H9 (cell line): ENCODE data around the gene BRF1. TPM values are rescaled to one million over a fixed set of nuclear protein-coding genes. Genes with fewer than 3 reads are reported as not detected.
A peak's percentile ranks its signal among the peaks of the same experiment; 100 is the strongest.

Source experiments
- DNase-seq: peaks from one replicate; pipeline ENCODE4 v3.0.0-alpha.2; 2017
- H2AFZ ChIP-seq: one replicate; pipeline ENCODE4 v1.6.1; 2013; ENCODE audit warnings: mild to moderate bottlenecking, low read length, control low read depth, moderate library complexity
- H2AK5ac ChIP-seq: 2 replicates; pipeline ENCODE4 v1.6.1; 2013; ENCODE audit warnings: low read length, control low read depth, mixed read lengths; ENCODE audit not compliant: insufficient read length
- H2BK120ac ChIP-seq: one replicate; pipeline ENCODE4 v1.6.1; 2013; ENCODE audit warnings: low read depth, mild to moderate bottlenecking, low read length, control low read depth, inconsistent platforms; ENCODE audit not compliant: poor library complexity, severe bottlenecking
- H2BK12ac ChIP-seq: 2 replicates; pipeline ENCODE4 v1.6.1; 2013; ENCODE audit warnings: low read length, control low read depth, mixed read lengths, low read depth; ENCODE audit not compliant: insufficient read length
- H2BK15ac ChIP-seq: 2 replicates; pipeline ENCODE4 v1.6.1; 2013; ENCODE audit warnings: low read depth, low read length, control low read depth
- H2BK20ac ChIP-seq: one replicate; pipeline ENCODE4 v1.6.1; 2013; ENCODE audit warnings: low read depth, mild to moderate bottlenecking, low read length, control low read depth, inconsistent platforms; ENCODE audit not compliant: poor library complexity, severe bottlenecking
- H2BK5ac ChIP-seq: 2 replicates; pipeline ENCODE4 v1.6.1; 2013; ENCODE audit warnings: low read length, control low read depth, mixed read lengths; ENCODE audit not compliant: insufficient read length
- H3K14ac ChIP-seq: 2 replicates; pipeline ENCODE4 v1.6.1; 2013; ENCODE audit warnings: low read length, control low read depth; ENCODE audit not compliant: insufficient read depth
- H3K18ac ChIP-seq: 2 replicates; pipeline ENCODE4 v1.6.1; 2013; ENCODE audit warnings: low read depth, mild to moderate bottlenecking, mixed read lengths, low read length, control low read depth; ENCODE audit not compliant: insufficient read length
- H3K23ac ChIP-seq: 2 replicates; pipeline ENCODE4 v1.6.1; 2013; ENCODE audit warnings: low read length, control low read depth, mixed read lengths, low read depth; ENCODE audit not compliant: insufficient read length
- H3K23me2 ChIP-seq: 2 replicates; pipeline ENCODE4 v1.6.1; 2013; ENCODE audit warnings: low read depth, mild to moderate bottlenecking, mixed read lengths, low read length, control low read depth; ENCODE audit not compliant: insufficient read length, poor library complexity, severe bottlenecking
- H3K27ac ChIP-seq: 2 replicates; pipeline ENCODE4 v1.5.1; 2013; ENCODE audit warnings: low read length, control low read depth, mixed read lengths, low read depth; ENCODE audit not compliant: insufficient read length
- H3K27me3 ChIP-seq: 2 replicates; pipeline ENCODE4 v1.6.1; 2013; ENCODE audit warnings: low read length, control low read depth, inconsistent platforms; ENCODE audit not compliant: insufficient read depth
- H3K4ac ChIP-seq: 2 replicates; pipeline ENCODE4 v1.6.1; 2013; ENCODE audit warnings: low read depth, mild to moderate bottlenecking, control low read depth, inconsistent platforms, low read length, moderate library complexity
- H3K4me1 ChIP-seq: 2 replicates; pipeline ENCODE4 v1.6.1; 2013; ENCODE audit warnings: low read length, control low read depth, inconsistent platforms; ENCODE audit not compliant: insufficient read depth
- H3K4me2 ChIP-seq: 2 replicates; pipeline ENCODE4 v1.6.1; 2013; ENCODE audit warnings: low read length, control low read depth, mixed read lengths; ENCODE audit not compliant: insufficient read length, insufficient read depth
- H3K56ac ChIP-seq: 2 replicates; pipeline ENCODE4 v1.6.1; 2013; ENCODE audit warnings: low read depth, mild to moderate bottlenecking, mixed read lengths, low read length, control low read depth; ENCODE audit not compliant: insufficient read length
- H3K79me1 ChIP-seq: 2 replicates; pipeline ENCODE4 v1.6.1; 2013; ENCODE audit warnings: low read depth, mild to moderate bottlenecking, moderate library complexity, low read length, control low read depth, inconsistent platforms; ENCODE audit not compliant: insufficient read depth, poor library complexity, severe bottlenecking
- H3K79me2 ChIP-seq: 2 replicates; pipeline ENCODE4 v1.6.1; 2013; ENCODE audit warnings: low read length, control low read depth, inconsistent platforms; ENCODE audit not compliant: insufficient read depth
- H3K9ac ChIP-seq: 2 replicates; pipeline ENCODE4 v1.6.1; 2013; ENCODE audit warnings: low read length, control low read depth, mixed read lengths; ENCODE audit not compliant: insufficient read length; ENCODE audit errors: extremely low read depth
- H3K9me3 ChIP-seq: one replicate; pipeline ENCODE4 v1.6.1; 2013; ENCODE audit warnings: low read depth, low read length, inconsistent platforms; ENCODE audit not compliant: control insufficient read depth
- H3T11ph ChIP-seq: one replicate; pipeline ENCODE4 v1.6.1; 2013; ENCODE audit warnings: mild to moderate bottlenecking, low read length, control low read depth, inconsistent platforms
- H4K20me1 ChIP-seq: one replicate; pipeline ENCODE4 v1.6.1; 2013; ENCODE audit not compliant: control insufficient read depth, insufficient read length, insufficient read depth
- H4K5ac ChIP-seq: 2 replicates; pipeline ENCODE4 v1.6.1; 2013; ENCODE audit warnings: low read depth, mild to moderate bottlenecking, mixed read lengths, low read length, control low read depth; ENCODE audit not compliant: insufficient read length
- H4K8ac ChIP-seq: replicated peaks from 2 replicates; pipeline ENCODE4 v1.6.1; 2013; ENCODE audit warnings: low read length, control low read depth, mixed read lengths, low read depth; ENCODE audit not compliant: insufficient read length
- H4K91ac ChIP-seq: 2 replicates; pipeline ENCODE4 v1.6.1; 2013; ENCODE audit warnings: low read depth, mild to moderate bottlenecking, moderate library complexity, mixed read lengths, low read length, control low read depth; ENCODE audit not compliant: insufficient read length
- H3K27ac Mint-ChIP-seq, 3 experiments: 2 replicates in 2 of 3; 3 replicates in 1 of 3; pipeline ENCODE4 v1.8.0; 2020 to 2021; ENCODE audit warnings: mixed read lengths in 3 of 3, mild to moderate bottlenecking in 1 of 3, moderate library complexity in 1 of 3
- H3K27me3 Mint-ChIP-seq: 2 replicates; pipeline ENCODE4 v1.8.0; 2021; ENCODE audit warnings: low read depth, mild to moderate bottlenecking, moderate library complexity, mixed read lengths
- H3K36me3 Mint-ChIP-seq, 3 experiments: 2 replicates in 2 of 3; 3 replicates in 1 of 3; pipeline ENCODE4 v1.8.0; 2020 to 2021; ENCODE audit warnings: low read depth in 3 of 3, mixed read lengths in 3 of 3; ENCODE audit not compliant: insufficient read depth in 1 of 3
- H3K4me1 Mint-ChIP-seq, 2 experiments: 2 replicates each; pipeline ENCODE4 v1.8.0; 2020; ENCODE audit warnings: mixed read lengths in 2 of 2
- H3K4me3 Mint-ChIP-seq, 2 experiments: 2 replicates in 1 of 2; 3 replicates in 1 of 2; pipeline ENCODE4 v1.8.0; 2020 to 2021; ENCODE audit warnings: mild to moderate bottlenecking in 2 of 2, mixed read lengths in 2 of 2, moderate library complexity in 1 of 2
- H3K9me3 Mint-ChIP-seq, 2 experiments: 2 replicates in 1 of 2; 3 replicates in 1 of 2; pipeline ENCODE4 v1.8.0; 2020; ENCODE audit warnings: mild to moderate bottlenecking in 2 of 2, mixed read lengths in 2 of 2, moderate library complexity in 1 of 2
- WGBS: extraction: QIAGEN DNeasy Blood & Tissue Kit; methylation state at CpG from one replicate; pipeline ENCODE4 v1.1.7; 2013; ENCODE audit warnings: missing lambda C conversion rate, low lambda C conversion rate, mixed read lengths; ENCODE audit not compliant: insufficient read length; ENCODE audit errors: extremely low coverage; 5-methylcytosine and 5-hydroxymethylcytosine counted together
- total RNA-seq: library from RNA; stranded (reverse); gene quantifications from 2 replicates; pipeline ENCODE4 v1.2.1, GENCODE V29; 2021
- TF ChIP-seq, protein P1 (sequence below): fragments of 200-600 bp; sonication (generic); conservative IDR thresholded peaks from 3 replicates; pipeline ENCODE4 v1.8.0; 2021; ENCODE audit warnings: antibody characterized with exemption, mild to moderate bottlenecking

The BRF1 gene
- total RNA-seq, 1 experiment from 2014 or later = 28.3 TPM

- no CpG with 5 or more reads among the region's 21 CpGs for WGBS
Measured at GRCh38 chr14:105181549-105182295, 119.1 kb downstream of the BRF1 start.

More at GRCh38 chr14:105181549-105182295, 119.1 kb downstream of the BRF1 start:
- Histone ChIP-seq H3K23me2 (peaks cover 2% of the 10 kb centered on the region), H4K5ac (no peak overlapping the region), H2BK20ac (no peak overlapping the region), H3K4ac (no peak overlapping the region), H2BK5ac (no peak overlapping the region), H3K9me3 (no peaks in the 10 kb centered on the region), H2AFZ (no peak overlapping the region), H2BK15ac (no peak overlapping the region), H3K27ac (no peak overlapping the region), H3K56ac (no peak overlapping the region), H2BK120ac (no peak overlapping the region), H3K4me1 (no peaks in the 10 kb centered on the region), H4K20me1 (no peaks in the 10 kb centered on the region), H2BK12ac (no peak overlapping the region), H3K79me2 (no peaks in the 10 kb centered on the region), H3T11ph (no peak overlapping the region), H3K18ac (no peak overlapping the region), H3K23ac (no peak overlapping the region), H4K8ac (no peak overlapping the region), H4K91ac (no peak overlapping the region), H3K14ac (no peak overlapping the region; the same call in 1 of the 2 replicates), H2AK5ac (no peak overlapping the region), H3K9ac (no peak overlapping the region), H3K4me2 (no peak overlapping the region), H3K79me1 (no peaks in the 10 kb centered on the region), H3K27me3 (no peaks in the 10 kb centered on the region; the same call in 1 of the 2 replicates)
- TF ChIP-seq, protein P1, sequence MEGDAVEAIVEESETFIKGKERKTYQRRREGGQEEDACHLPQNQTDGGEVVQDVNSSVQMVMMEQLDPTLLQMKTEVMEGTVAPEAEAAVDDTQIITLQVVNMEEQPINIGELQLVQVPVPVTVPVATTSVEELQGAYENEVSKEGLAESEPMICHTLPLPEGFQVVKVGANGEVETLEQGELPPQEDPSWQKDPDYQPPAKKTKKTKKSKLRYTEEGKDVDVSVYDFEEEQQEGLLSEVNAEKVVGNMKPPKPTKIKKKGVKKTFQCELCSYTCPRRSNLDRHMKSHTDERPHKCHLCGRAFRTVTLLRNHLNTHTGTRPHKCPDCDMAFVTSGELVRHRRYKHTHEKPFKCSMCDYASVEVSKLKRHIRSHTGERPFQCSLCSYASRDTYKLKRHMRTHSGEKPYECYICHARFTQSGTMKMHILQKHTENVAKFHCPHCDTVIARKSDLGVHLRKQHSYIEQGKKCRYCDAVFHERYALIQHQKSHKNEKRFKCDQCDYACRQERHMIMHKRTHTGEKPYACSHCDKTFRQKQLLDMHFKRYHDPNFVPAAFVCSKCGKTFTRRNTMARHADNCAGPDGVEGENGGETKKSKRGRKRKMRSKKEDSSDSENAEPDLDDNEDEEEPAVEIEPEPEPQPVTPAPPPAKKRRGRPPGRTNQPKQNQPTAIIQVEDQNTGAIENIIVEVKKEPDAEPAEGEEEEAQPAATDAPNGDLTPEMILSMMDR = no peak
- Mint-ChIP-seq H3K4me1 (peaks cover 4 to 20% of the 10 kb centered on the region in 2 experiments; a peak in 3 of 4 replicates), H3K36me3 (no peaks in the 10 kb centered on the region), H3K27me3 (peaks cover 41% of the 10 kb centered on the region), H3K4me3 (peak overlapping the region; percentile 45 to 70), H3K9me3 (no peaks in the 10 kb centered on the region), H3K27ac (no peak overlapping the region)
- DNase-seq = no peak
